ENCODE results near the gene ANKS1B.

GRCh38 chr12:99002731-99003130 lies 982.0 kb downstream of the ANKS1B start:
- TF ChIP-seq POLR2A (IDR thresholded peaks at IDR 0.05; ENCODE audit: low read length) = no peak
- TF ChIP-seq GATA1 (IDR thresholded peaks at IDR 0.05; ENCODE audit: low read depth, low read length) = no peak

All from erythroblast (primary cell).